GM12874 (cell line): ENCODE results near the gene TMBIM4.
A peak's percentile ranks its signal among the peaks of the same experiment; 100 is the strongest.

Experiments
- TF ChIP-seq, protein P1 (sequence below): IDR thresholded peaks from 2 replicates; pipeline ENCODE4 v1.5.1; 2011; ENCODE audit warnings: low read depth, mild to moderate bottlenecking, control low read depth, low read length, moderate library complexity; ENCODE audit not compliant: insufficient read depth

Gene TMBIM4

GRCh38 chr12:66156654-66157053, 13.1 kb downstream of the TMBIM4 start:
- TF ChIP-seq, protein P1, sequence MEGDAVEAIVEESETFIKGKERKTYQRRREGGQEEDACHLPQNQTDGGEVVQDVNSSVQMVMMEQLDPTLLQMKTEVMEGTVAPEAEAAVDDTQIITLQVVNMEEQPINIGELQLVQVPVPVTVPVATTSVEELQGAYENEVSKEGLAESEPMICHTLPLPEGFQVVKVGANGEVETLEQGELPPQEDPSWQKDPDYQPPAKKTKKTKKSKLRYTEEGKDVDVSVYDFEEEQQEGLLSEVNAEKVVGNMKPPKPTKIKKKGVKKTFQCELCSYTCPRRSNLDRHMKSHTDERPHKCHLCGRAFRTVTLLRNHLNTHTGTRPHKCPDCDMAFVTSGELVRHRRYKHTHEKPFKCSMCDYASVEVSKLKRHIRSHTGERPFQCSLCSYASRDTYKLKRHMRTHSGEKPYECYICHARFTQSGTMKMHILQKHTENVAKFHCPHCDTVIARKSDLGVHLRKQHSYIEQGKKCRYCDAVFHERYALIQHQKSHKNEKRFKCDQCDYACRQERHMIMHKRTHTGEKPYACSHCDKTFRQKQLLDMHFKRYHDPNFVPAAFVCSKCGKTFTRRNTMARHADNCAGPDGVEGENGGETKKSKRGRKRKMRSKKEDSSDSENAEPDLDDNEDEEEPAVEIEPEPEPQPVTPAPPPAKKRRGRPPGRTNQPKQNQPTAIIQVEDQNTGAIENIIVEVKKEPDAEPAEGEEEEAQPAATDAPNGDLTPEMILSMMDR = no peak

- TF ChIP-seq, protein P1 = no peak
Observed at GRCh38 chr12:66154776-66155175, 15.0 kb downstream of the TMBIM4 start.

DNA sequence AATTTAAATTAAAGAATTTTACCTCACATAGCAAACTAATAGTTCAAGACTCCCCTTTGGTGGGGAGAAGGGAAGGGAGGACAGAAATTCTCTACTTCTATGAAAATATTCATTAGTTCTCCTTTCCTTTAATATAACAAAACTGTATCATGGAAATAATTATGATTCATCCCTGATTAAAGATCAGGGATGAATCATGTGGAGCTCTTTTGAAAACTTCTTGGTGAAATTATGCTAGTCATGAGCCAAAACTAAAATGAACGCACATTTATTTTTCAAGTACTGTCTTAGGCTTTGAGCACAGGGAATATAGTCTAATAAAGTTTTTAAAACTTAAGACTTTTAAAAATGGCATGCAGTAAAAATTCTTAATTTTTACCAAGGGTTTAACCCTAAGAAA, 17.1 kb downstream of the TMBIM4 start:
- TF ChIP-seq, protein P1 = no peak

DNA sequence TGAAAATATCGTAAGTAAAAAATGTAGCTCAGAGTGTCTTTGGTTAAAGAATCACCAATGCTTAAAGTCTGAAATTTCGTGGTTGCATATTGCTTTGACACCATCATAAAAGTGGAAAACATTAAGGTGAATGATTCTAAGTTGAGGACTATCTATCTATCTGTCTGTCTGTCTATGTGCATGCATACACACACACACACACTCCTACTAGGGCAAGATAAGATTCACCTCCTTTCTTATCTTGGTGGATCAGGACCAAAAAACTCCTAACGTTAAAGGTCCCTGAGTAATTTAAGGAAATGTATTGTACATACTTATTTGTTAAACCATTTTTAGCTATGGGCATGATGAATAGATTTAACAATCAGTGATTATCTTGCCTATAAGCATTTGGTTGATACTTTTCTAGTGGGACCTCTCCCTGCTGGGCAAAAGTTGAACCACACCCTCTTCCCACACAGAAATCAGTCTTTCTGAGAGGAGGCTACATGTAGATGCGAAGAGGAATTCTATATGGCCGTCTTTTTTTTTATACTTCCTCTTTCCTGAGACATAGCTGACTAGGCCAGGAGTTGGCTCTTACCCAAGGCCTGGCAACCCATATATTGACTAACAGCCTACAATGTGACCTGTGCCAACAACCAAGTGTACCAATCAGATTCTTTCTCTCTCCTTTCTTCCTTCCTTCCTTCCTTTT, 19.9 kb downstream of the TMBIM4 start:
- TF ChIP-seq, protein P1 = no peak

GRCh38 chr12:66144791-66145754, 24.7 kb downstream of the TMBIM4 start:
- TF ChIP-seq, protein P1 = 0 out of 2 replicates have a peak, but pooled peaks have one; percentile 24

DNA sequence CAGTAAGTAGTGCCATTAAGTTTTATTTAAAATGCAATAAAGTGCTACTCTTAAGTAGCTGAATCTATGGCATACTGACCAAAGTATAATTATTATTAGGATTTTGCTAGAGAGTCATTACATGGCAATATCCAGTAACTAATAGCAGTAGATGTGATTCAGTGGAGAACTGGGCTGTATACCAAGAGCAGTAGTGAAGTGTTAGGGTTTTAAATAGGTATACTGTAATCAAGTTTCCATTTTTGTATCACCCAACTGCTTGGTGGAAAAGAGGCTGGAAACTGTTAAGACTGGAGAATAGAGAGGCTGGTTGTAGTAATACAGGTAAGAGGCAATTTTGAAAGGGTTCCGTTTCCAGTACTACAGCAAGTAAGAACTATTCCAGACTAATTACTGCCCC, 25.9 kb downstream of the TMBIM4 start:
- TF ChIP-seq, protein P1 = no peak

- TF ChIP-seq, protein P1 = no peak
Observed at GRCh38 chr12:66142826-66143225, 27.0 kb downstream of the TMBIM4 start.
